PC-9 (cell line): ENCODE data around the gene E2F6. TPM values are rescaled to one million over a fixed set of nuclear protein-coding genes. Genes with fewer than 3 reads are reported as not detected.

Experiments used
- BruUV-seq: library from RNA; stranded (reverse); fragments of 400-500 nt; replicated peaks from 2 replicates; lab custom pipeline; 2021; lab: Mats Ljungman, UMichigan
- CTCF ChIA-PET: fragments of 300-600 bp; sonication (Branson Sonifier 250); formaldehyde crosslinking; loops from one replicate; lab custom pipeline; 2022; ENCODE audit warnings: antibody characterized with exemption; lab: Charles Lee
- POLR2A ChIA-PET: fragments of 300-600 bp; sonication (Branson Sonifier 250); formaldehyde crosslinking; loops from one replicate; lab custom pipeline; 2022; ENCODE audit warnings: antibody characterized with exemption; ENCODE audit not compliant: unreplicated experiment; lab: Charles Lee
- DNase-seq, 2 experiments: peaks; one replicate each; pipeline versions ENCODE4 v3.0.0 to v3.0.0-alpha.2; 2015 to 2022; ENCODE audit warnings: mixed read lengths in 1 of 2
- H2AFZ ChIP-seq: fragments of 200-600 bp; sonication (generic); 2 replicates; pipeline ENCODE4 v1.8.1; 2017; ENCODE audit warnings: antibody characterized with exemption
- H3F3A ChIP-seq: fragments of 200-600 bp; sonication (generic); 2 replicates; pipeline ENCODE4 v1.8.1; 2017; ENCODE audit warnings: antibody characterized with exemption, mild to moderate bottlenecking, low read depth; ENCODE audit not compliant: insufficient read depth
- H3K27ac ChIP-seq: fragments of 200-600 bp; sonication (generic); 2 replicates; pipeline ENCODE4 v1.6.1; 2016; ENCODE audit warnings: mixed run types
- H3K27me3 ChIP-seq: fragments of 200-600 bp; sonication (generic); 2 replicates; pipeline ENCODE4 v1.6.1; 2016; ENCODE audit warnings: low read depth, mixed run types; ENCODE audit not compliant: insufficient read depth
- H3K36me3 ChIP-seq: fragments of 200-600 bp; sonication (generic); 2 replicates; pipeline ENCODE4 v1.6.1; 2016; ENCODE audit warnings: low read depth, mixed run types
- H3K4me1 ChIP-seq: fragments of 200-600 bp; sonication (generic); replicated peaks from 2 replicates; pipeline ENCODE4 v1.6.1; 2016; ENCODE audit warnings: mixed run types; ENCODE audit not compliant: insufficient read depth
- H3K4me2 ChIP-seq: fragments of 200-600 bp; sonication (generic); 2 replicates; pipeline ENCODE4 v1.6.1; 2017; ENCODE audit warnings: mixed run types
- H3K4me3 ChIP-seq: fragments of 200-600 bp; sonication (generic); 2 replicates; pipeline ENCODE4 v1.6.1; 2016; ENCODE audit warnings: mixed run types
- H3K79me2 ChIP-seq: fragments of 200-600 bp; sonication (generic); 2 replicates; pipeline ENCODE4 v1.6.1; 2017; ENCODE audit warnings: low read depth, mixed run types
- H3K9me2 ChIP-seq: fragments of 200-600 bp; sonication (generic); 2 replicates; pipeline ENCODE4 v1.8.1; 2017; ENCODE audit warnings: mild to moderate bottlenecking; ENCODE audit not compliant: insufficient read depth
- H3K9me3 ChIP-seq: fragments of 200-600 bp; sonication (generic); 2 replicates; pipeline ENCODE4 v1.8.1; 2016; ENCODE audit warnings: low read depth; ENCODE audit not compliant: insufficient read depth
- H4K20me1 ChIP-seq: fragments of 200-600 bp; sonication (generic); 2 replicates; pipeline ENCODE4 v1.8.1; 2017; ENCODE audit not compliant: insufficient read depth
- EZH2 ChIP-seq: fragments of 200-600 bp; sonication (generic); IDR thresholded peaks from 2 replicates; pipeline ENCODE4 v1.8.0; 2017; ENCODE audit warnings: antibody characterized with exemption, low read depth
- intact Hi-C: fragments of 100-400 bp; cut with micrococcal nuclease; formaldehyde crosslinking; loops from one replicate; pipeline ENCODE4 v1.10.0; 2022; ENCODE audit not compliant: unreplicated experiment
- total RNA-seq: library from RNA; stranded (reverse); gene quantifications from 2 replicates; pipeline ENCODE4 v1.2.3, GENCODE V29; 2021
- TF ChIP-seq, protein P1 (sequence below): fragments of 200-600 bp; sonication (generic); conservative IDR thresholded peaks from 2 replicates; pipeline ENCODE4 v1.6.1; 2017; ENCODE audit warnings: mixed run types, antibody characterized with exemption, mild to moderate bottlenecking, moderate library complexity

E2F6 gene
- total RNA-seq, 1 experiment from 2014 or later, result 15.2 TPM

DNA sequence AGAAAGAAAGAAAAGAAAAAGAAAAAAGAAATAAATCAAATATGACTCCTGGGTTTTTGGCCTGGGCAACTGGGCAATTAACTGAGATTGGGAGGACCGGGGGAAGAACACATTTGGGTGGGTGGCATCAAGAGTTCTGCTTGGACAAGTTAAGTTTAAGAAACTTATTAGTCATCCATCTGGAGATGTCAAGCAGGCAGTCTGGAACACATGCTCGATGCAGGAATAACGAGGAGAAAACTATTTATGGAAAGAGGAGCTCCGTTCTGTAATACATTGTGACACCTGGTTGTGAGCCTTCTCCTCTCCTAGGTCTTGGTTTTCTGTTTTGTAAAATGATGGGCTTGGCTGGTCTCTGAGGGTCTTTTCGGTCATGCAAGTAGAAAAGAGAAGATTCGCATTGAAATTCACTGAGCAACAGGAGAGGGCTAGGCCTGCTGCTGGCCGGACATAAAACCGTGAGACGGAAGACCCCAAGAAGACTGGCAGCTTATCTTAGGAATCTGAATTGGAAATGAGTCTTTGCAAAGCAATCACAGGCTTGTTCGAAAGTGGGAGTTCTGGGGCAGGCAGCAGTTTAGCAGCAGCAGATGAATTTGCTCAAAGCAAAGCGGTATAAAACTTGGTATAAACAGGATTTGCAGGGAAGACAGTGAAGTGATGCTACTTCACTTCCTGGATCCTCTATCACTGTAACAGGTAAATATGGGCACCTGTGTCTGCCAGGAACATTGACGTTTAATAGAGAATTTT is 51.4 kb downstream of the E2F6 start:
- Histone ChIP-seq H3K27me3 (no peaks in the 10 kb centered on the region), H3K36me3 (no peaks in the 10 kb centered on the region), H3K4me2 (no peak overlapping the region), H3K27ac (no peak overlapping the region), H3K9me3 (peaks cover 5% of the 10 kb centered on the region; the same call in 1 of the 2 replicates), H3K4me1 (no peaks in the 10 kb centered on the region), H2AFZ (no peak overlapping the region), H3F3A (no peaks in the 10 kb centered on the region), H3K79me2 (no peaks in the 10 kb centered on the region), H4K20me1 (no peaks in the 10 kb centered on the region), H3K4me3 (no peak overlapping the region), H3K9me2 (no peaks in the 10 kb centered on the region)
- intact Hi-C loops, result no loop called here
- POLR2A ChIA-PET, result no interaction called here
- TF ChIP-seq, protein P1, sequence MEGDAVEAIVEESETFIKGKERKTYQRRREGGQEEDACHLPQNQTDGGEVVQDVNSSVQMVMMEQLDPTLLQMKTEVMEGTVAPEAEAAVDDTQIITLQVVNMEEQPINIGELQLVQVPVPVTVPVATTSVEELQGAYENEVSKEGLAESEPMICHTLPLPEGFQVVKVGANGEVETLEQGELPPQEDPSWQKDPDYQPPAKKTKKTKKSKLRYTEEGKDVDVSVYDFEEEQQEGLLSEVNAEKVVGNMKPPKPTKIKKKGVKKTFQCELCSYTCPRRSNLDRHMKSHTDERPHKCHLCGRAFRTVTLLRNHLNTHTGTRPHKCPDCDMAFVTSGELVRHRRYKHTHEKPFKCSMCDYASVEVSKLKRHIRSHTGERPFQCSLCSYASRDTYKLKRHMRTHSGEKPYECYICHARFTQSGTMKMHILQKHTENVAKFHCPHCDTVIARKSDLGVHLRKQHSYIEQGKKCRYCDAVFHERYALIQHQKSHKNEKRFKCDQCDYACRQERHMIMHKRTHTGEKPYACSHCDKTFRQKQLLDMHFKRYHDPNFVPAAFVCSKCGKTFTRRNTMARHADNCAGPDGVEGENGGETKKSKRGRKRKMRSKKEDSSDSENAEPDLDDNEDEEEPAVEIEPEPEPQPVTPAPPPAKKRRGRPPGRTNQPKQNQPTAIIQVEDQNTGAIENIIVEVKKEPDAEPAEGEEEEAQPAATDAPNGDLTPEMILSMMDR, result no peak
- TF ChIP-seq EZH2, result no peak
- CTCF ChIA-PET, result interaction anchor here (0.6 kb wide), 1 partner anchor 151 kb away, joined by 4 read pairs; no protein-coding TSS in a partner anchor
- DNase-seq, result no peak
- no TSS peak for BruUV-seq

DNA sequence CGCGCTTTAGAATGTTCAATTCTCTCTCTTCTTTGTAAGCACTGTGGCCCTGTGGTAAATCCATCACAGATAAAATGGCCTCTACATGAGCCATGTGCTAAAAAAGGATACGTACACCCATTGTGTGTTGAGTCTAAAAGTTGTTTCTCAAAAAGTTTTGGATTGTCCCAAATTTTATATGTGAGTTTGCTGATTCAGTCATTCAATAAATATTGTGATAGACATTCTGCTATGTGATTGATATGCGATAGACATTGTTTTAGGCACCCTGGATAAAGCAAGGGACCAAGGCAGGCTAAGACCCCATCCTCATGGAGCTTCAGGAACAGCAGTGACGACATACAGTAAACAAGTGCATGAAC is 53.5 kb downstream of the E2F6 start:
- peak overlapping the region; percentile 51; the same call in 1 of the 2 replicates for H3K4me2 ChIP-seq
- no peak overlapping the region for H2AFZ ChIP-seq
- H3K36me3 ChIP-seq, result no peaks in the 10 kb centered on the region
- H3K79me2 ChIP-seq, result no peaks in the 10 kb centered on the region
- TF ChIP-seq, protein P1, result no peak
- no peak for TF ChIP-seq EZH2
- H3K4me3 ChIP-seq, result no peak overlapping the region
- DNase-seq, result no peak
- H3K27me3 ChIP-seq, result no peaks in the 10 kb centered on the region
- intact Hi-C loops, result loop anchor here (1.0 kb wide), 2 partner anchors 178 to 280 kb away; no protein-coding TSS in a partner anchor
- no peaks in the 10 kb centered on the region for H3K9me2 ChIP-seq
- H3K9me3 ChIP-seq, result peaks cover 2% of the 10 kb centered on the region; the same call in 1 of the 2 replicates
- BruUV-seq, result no TSS peak
- POLR2A ChIA-PET, result no interaction called here
- H3F3A ChIP-seq, result no peaks in the 10 kb centered on the region
- CTCF ChIA-PET, result interaction anchor here (1.7 to 1.9 kb wide), 2 partner anchors 38 to 178 kb away, joined by 5 to 6 read pairs; no protein-coding TSS in a partner anchor
- no peaks in the 10 kb centered on the region for H4K20me1 ChIP-seq
- no peaks in the 10 kb centered on the region for H3K4me1 ChIP-seq
- no peak overlapping the region for H3K27ac ChIP-seq

DNA sequence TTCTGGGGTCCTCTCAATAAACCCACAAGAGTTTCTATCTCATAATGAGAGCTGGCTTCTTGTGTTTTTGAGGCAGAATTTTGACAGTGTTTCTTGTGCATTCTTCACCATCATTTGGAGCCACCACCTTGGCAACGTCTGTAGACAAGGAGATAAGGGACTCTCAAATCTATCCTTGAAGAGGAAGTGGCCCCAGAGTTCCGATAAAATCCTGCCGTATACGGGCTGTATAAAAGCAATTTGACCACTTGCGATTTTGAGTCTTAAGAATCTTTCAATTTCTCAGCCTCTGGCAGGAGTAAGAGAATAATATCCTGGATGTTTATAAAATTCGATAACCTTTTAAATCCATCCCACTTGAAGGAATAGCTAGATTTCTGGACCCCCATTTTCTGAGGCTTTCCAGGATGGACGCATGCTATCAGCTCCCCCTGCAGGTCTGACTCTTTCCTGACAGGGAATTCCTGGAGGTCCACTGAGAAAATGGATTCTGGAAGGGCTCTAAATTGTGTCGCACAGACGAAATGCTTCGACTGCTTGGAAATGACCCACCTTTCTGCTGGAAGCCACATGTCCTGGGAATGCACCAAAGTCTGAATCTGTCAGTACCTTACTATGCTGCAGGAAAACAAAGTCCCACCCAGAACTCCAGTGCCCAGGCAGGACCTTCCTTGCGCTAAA is 54.1 kb downstream of the E2F6 start:
- peak overlapping the region; percentile 51 for H3K4me2 ChIP-seq

More for the DNA sequence above, 54.1 kb downstream of the E2F6 start:
- DNase-seq, result peak in 1 of 2 experiments; percentile 20
- Histone ChIP-seq H3K4me1 (no peaks in the 10 kb centered on the region), H3K27me3 (no peaks in the 10 kb centered on the region), H4K20me1 (no peaks in the 10 kb centered on the region), H3K4me3 (no peak overlapping the region), H3F3A (peaks cover 3% of the 10 kb centered on the region; the same call in 1 of the 2 replicates), H3K36me3 (no peaks in the 10 kb centered on the region), H3K9me3 (no peaks in the 10 kb centered on the region), H3K9me2 (no peaks in the 10 kb centered on the region), H3K79me2 (no peaks in the 10 kb centered on the region), H2AFZ (no peak overlapping the region), H3K27ac (no peak overlapping the region)
- intact Hi-C loops, result loop anchor here (1.0 kb wide), 2 partner anchors 178 to 280 kb away; no protein-coding TSS in a partner anchor
- BruUV-seq, result no TSS peak
- no peak for TF ChIP-seq EZH2
- TF ChIP-seq, protein P1, result peak; percentile 74
- ChIA-PET CTCF (interaction anchor here (0.6 to 1.9 kb wide), 5 partner anchors 37 to 279 kb away, joined by 3 to 7 read pairs (median 5); a partner anchor contains a TSS), POLR2A (no interaction called here)
